Activated naive CD8-positive, alpha-beta T cell (primary cell): ENCODE measurements around the gene DRC7.
"Not testable (repeated sequence)": the region's sequence is repeated elsewhere in the genome, so short reads cannot be mapped to it uniquely, and the experiment has no call there.

Experiments used
- H3K27ac Mint-ChIP-seq: one replicate; pipeline ENCODE4 v1.8.0; 2021; ENCODE audit warnings: mixed read lengths
- H3K27me3 Mint-ChIP-seq: one replicate; pipeline ENCODE4 v1.8.0; 2021; ENCODE audit warnings: mixed read lengths
- H3K36me3 Mint-ChIP-seq: one replicate; pipeline ENCODE4 v1.8.0; 2021; ENCODE audit warnings: mixed read lengths
- H3K4me1 Mint-ChIP-seq: one replicate; pipeline ENCODE4 v1.8.0; 2021; ENCODE audit warnings: low read depth, mixed read lengths
- H3K4me3 Mint-ChIP-seq: one replicate; pipeline ENCODE4 v1.8.0; 2021; ENCODE audit warnings: mild to moderate bottlenecking, mixed read lengths
- H3K9me3 Mint-ChIP-seq: one replicate; pipeline ENCODE4 v1.8.0; 2021; ENCODE audit warnings: low read depth, mixed read lengths

Gene DRC7

GRCh38 chr16:57704905-57705852, 10.6 kb downstream of the DRC7 start:
- Mint-ChIP-seq H3K27me3 (no peaks in the 10 kb centered on the region), H3K4me1 (no peaks in the 10 kb centered on the region), H3K36me3 (peaks cover 2% of the 10 kb centered on the region), H3K4me3 (no peak overlapping the region), H3K27ac (no peak overlapping the region), H3K9me3 (no peaks in the 10 kb centered on the region)

DNA sequence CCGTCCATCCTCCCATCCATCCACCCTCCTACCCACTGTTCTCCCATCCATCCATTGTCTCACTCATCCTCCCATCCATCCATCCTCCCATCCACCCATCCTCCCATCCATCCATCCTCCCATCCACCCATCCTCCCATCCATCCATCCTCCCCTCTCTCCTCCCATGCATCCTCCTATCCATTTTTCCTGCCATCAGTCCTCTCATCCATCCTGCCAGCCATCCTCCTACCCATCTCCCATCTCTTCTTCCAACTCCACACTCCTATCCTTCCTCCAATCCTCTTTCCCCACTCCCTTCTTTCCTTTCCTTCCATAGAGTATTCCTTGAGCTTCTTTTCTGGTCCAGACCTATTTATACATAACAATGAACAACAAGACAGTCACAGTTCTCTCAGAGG, 12.1 kb downstream of the DRC7 start:
- no peak overlapping the region for H3K4me3 Mint-ChIP-seq
- H3K4me1 Mint-ChIP-seq = no peaks in the 10 kb centered on the region
- H3K9me3 Mint-ChIP-seq = no peaks in the 10 kb centered on the region
- H3K27ac Mint-ChIP-seq = no peak overlapping the region
- peaks cover 2% of the 10 kb centered on the region for H3K36me3 Mint-ChIP-seq
- H3K27me3 Mint-ChIP-seq = no peaks in the 10 kb centered on the region

- Mint-ChIP-seq H3K27ac (no peak overlapping the region), H3K36me3 (peaks cover 2% of the 10 kb centered on the region), H3K4me3 (no peak overlapping the region), H3K4me1 (no peaks in the 10 kb centered on the region), H3K9me3 (no peaks in the 10 kb centered on the region), H3K27me3 (no peaks in the 10 kb centered on the region)
Observed at GRCh38 chr16:57707331-57707730, 12.7 kb downstream of the DRC7 start.

DNA sequence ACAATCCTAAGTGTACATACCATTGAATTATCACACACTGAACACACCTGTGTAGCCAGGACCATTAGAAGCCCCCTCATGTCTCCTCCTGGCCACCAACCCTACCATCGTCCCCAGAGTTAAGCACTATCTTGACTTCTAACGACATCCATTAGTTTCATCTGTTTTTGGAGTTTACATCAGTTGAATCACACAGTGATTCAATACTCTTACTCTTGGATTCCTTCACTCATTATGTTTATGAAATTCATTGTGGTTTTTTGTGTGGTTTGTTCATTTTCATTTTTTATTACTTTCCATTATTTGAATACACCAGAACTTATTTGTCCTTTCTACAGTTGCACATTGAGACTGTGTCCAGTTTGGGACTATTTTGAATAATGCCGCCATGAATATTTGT, 13.6 kb downstream of the DRC7 start:
- Mint-ChIP-seq H3K27me3 (no peaks in the 10 kb centered on the region), H3K36me3 (peaks cover 2% of the 10 kb centered on the region), H3K27ac (no peak overlapping the region), H3K4me3 (no peak overlapping the region), H3K9me3 (no peaks in the 10 kb centered on the region), H3K4me1 (no peaks in the 10 kb centered on the region)

DNA sequence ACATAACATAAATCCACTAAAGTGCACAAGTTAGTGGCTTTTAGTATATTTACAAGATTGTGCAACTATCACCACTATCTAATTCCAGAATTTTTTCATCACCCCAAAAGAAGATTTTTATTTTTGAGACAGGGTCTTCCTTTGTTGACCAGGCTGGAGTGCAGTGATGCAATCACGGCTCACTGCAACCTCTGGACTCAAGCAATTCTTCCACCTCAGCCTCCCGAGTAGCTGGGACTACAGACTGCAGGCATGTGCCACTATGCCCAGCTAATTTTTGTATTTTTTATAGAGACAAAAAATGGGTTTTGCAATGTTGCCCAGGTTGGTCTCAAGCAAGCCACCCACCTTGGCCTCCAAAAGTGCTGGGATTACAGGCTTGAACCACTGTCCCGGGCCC, 15.1 kb downstream of the DRC7 start:
- Mint-ChIP-seq H3K4me1 (no peaks in the 10 kb centered on the region), H3K36me3 (peaks cover 2% of the 10 kb centered on the region), H3K27ac (no peak overlapping the region), H3K9me3 (no peaks in the 10 kb centered on the region), H3K27me3 (no peaks in the 10 kb centered on the region), H3K4me3 (no peak overlapping the region)

DNA sequence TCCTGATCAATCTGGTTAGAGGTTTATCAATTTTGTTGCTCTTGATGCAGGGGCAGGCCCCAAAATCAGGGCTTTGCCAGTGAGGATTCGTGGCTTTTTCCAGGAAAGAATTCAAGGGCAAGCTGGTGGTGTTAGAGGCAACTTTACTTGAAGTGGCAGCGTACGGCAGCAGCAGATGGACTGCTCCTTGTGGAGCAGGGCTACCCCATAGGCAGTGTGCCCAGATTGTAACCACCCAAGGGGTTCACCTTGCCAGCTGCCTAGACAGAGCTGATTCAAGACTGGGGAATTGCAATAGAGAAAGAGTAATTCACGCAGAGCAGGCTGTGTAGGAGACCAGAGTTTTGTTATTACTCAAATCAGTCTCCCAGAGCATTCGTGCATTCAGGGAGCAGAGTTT, 16.7 kb downstream of the DRC7 start:
- Mint-ChIP-seq H3K27me3 (no peaks in the 10 kb centered on the region), H3K9me3 (no peaks in the 10 kb centered on the region), H3K4me1 (no peaks in the 10 kb centered on the region), H3K27ac (no peak overlapping the region), H3K4me3 (no peak overlapping the region), H3K36me3 (peaks cover 2% of the 10 kb centered on the region)

GRCh38 chr16:57711993-57712392, 17.4 kb downstream of the DRC7 start:
- no peaks in the 10 kb centered on the region for H3K4me1 Mint-ChIP-seq
- peak overlapping the region; percentile 24 for H3K27ac Mint-ChIP-seq
- no peaks in the 10 kb centered on the region for H3K9me3 Mint-ChIP-seq
- no peaks in the 10 kb centered on the region for H3K27me3 Mint-ChIP-seq
- H3K36me3 Mint-ChIP-seq = peaks cover 2% of the 10 kb centered on the region
- H3K4me3 Mint-ChIP-seq = no peak overlapping the region

DNA sequence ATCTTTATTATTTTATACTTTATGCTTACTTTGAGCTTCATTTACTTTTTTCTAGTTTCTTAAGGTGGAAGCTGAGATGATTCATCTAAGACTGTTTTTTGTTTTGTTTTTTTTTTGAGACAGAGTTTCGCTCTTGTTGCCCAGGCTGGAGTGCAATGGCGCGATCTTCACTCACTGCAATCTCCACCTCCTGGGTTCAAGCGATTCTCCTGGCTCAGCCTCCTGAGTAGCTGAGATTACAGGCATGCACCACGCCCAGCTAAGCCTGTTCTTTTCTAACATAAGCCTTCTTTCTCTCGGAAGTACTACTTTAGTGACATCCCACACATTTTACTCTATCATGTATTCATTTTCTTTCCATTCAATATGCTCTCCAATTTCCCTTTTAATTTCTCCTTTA, 18.0 kb downstream of the DRC7 start:
- H3K27me3 Mint-ChIP-seq, H3K4me3 Mint-ChIP-seq, H3K36me3 Mint-ChIP-seq, H3K27ac Mint-ChIP-seq, H3K9me3 Mint-ChIP-seq, H3K4me1 Mint-ChIP-seq: not testable (repeated sequence)

DNA sequence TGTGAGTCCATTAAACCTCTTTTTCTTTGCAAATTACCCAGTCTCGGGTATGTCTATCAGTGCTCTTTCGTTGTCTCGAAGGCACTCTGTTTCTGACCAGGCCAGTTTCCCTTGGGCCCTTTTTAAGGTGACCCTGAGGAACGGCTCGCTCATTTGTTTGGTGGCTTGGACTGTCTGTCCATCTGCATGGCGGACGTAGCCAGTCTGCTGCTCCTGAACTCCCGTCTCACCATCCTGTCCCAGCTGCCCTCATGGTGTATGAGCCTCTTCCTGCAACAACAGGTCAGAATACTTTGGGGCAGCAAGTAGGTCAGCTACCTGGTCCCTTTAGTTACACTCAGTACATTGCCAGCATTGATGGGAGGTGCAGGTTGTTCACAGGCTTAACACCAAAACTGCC, 19.0 kb downstream of the DRC7 start:
- no peaks in the 10 kb centered on the region for H3K4me1 Mint-ChIP-seq
- H3K27me3 Mint-ChIP-seq = no peaks in the 10 kb centered on the region
- H3K27ac Mint-ChIP-seq = no peak overlapping the region
- H3K4me3 Mint-ChIP-seq = no peak overlapping the region
- H3K9me3 Mint-ChIP-seq = no peaks in the 10 kb centered on the region
- H3K36me3 Mint-ChIP-seq = no peaks in the 10 kb centered on the region

- Mint-ChIP-seq H3K27ac (no peak overlapping the region), H3K36me3 (no peaks in the 10 kb centered on the region), H3K4me3 (no peak overlapping the region), H3K4me1 (no peaks in the 10 kb centered on the region), H3K9me3 (no peaks in the 10 kb centered on the region), H3K27me3 (no peaks in the 10 kb centered on the region)
Observed at GRCh38 chr16:57714047-57714446, 19.4 kb downstream of the DRC7 start.

GRCh38 chr16:57720142-57720575, 25.6 kb downstream of the DRC7 start:
- Mint-ChIP-seq H3K27me3 (no peaks in the 10 kb centered on the region), H3K4me1 (no peaks in the 10 kb centered on the region), H3K4me3 (no peak overlapping the region), H3K9me3 (no peaks in the 10 kb centered on the region), H3K36me3 (no peaks in the 10 kb centered on the region), H3K27ac (no peak overlapping the region)

DNA sequence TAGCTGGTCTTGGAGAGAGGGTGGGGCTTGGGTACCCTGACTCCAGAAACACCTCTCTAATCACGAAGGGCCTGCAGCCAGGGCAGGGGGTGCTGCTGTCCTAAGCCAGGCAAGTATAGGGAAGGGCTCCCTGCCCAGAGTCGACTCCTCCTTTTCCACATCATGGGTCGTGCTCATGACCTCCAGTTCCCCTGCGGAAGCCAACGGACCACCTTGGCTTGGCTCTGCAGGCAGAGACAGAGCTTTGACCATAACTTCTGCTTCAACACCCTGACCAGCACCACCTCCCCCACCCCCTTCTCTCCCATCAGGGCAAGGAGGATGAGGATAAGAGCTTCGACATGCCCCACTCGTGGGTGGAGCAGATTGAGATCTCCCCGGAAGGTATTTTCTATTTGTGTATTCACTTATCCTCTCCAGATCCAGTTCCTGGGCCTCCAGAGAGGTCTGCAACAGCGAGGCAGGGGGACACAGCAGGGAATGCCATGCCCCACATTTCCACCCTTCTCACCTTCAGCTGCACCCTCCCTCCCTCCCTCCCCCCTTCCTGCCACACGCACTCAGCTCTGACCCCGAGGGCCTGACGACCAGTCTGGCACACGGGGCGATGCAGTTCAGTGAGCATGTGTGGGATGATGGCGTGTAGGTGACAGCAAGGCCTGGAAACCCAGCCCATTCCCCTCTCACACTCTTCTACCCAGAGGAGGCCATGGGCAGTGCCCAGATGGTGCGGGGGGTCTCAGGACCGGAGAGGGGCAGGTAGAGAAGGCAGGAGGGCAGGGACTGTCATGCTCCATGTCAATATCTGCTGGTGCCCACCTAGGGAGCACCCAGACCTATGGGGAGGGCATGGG, 27.0 kb downstream of the DRC7 start:
- Mint-ChIP-seq H3K4me1 (no peaks in the 10 kb centered on the region), H3K4me3 (no peak overlapping the region), H3K27ac (no peak overlapping the region), H3K36me3 (no peaks in the 10 kb centered on the region), H3K9me3 (no peaks in the 10 kb centered on the region), H3K27me3 (no peaks in the 10 kb centered on the region)

GRCh38 chr16:57722210-57722499, 27.5 kb downstream of the DRC7 start:
- Mint-ChIP-seq H3K4me3 (no peak overlapping the region), H3K36me3 (no peaks in the 10 kb centered on the region), H3K27ac (no peak overlapping the region), H3K27me3 (no peaks in the 10 kb centered on the region), H3K9me3 (no peaks in the 10 kb centered on the region), H3K4me1 (no peaks in the 10 kb centered on the region)

- Mint-ChIP-seq H3K9me3 (no peaks in the 10 kb centered on the region), H3K36me3 (no peaks in the 10 kb centered on the region), H3K27me3 (no peaks in the 10 kb centered on the region), H3K4me3 (no peak overlapping the region), H3K4me1 (no peaks in the 10 kb centered on the region), H3K27ac (no peak overlapping the region)
Observed at GRCh38 chr16:57722651-57723050, 28.0 kb downstream of the DRC7 start.

DNA sequence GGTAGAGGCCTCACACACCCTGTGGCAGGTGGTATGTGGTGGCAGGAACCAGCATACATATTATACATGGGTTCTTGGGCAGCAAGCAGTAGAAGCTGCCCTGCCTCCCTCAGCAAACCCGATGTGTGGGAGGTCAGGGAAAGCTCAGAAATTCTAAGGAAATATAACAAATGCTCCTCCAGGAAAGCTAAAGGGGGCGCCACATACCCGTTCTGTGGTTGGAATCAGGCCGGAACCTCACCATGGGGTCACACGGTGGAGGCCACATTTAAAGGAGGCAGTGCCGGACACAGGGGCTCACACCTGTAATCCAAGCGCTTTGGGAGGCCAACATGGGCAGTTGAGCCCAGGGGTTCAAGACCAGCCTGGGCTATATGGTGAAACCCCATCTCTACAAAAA, 28.6 kb downstream of the DRC7 start:
- H3K36me3 Mint-ChIP-seq = no peaks in the 10 kb centered on the region
- no peak overlapping the region for H3K27ac Mint-ChIP-seq
- no peaks in the 10 kb centered on the region for H3K4me1 Mint-ChIP-seq
- H3K9me3 Mint-ChIP-seq = no peaks in the 10 kb centered on the region
- no peak overlapping the region for H3K4me3 Mint-ChIP-seq
- H3K27me3 Mint-ChIP-seq = no peaks in the 10 kb centered on the region
